Measurements from ENCODE around the gene C7orf33. TPM values are rescaled to one million over a fixed set of nuclear protein-coding genes. Genes with fewer than 3 reads are reported as not detected.

The C7orf33 gene
- total RNA-seq, 1 experiment from 2014 or later = not detected

DNA sequence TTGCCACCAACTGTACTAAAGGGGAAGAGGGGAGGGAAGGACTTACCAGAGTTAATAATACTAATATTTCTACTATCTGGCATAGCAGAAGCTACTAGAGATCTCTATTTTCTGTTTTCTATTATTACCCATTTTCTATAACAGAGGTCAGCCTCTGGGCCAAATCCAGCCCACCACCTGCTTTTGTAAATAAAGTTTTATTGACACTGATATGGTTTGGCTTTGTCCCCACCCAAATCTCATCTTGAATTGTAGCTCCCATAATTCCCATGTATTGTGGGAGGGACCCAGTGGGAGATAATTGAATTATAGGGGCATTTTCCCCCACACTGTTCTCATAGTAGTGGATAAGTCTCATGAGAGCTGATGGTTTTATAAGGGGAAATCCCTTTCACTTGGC, 62.2 kb downstream of the C7orf33 start:
- intact Hi-C loops (cut with micrococcal nuclease; ENCODE audit: unreplicated experiment) (no loop called here), in situ Hi-C loops (cut with HindIII; ENCODE audit: low pct_unique_long_range_greater_than_20kb, low sequenced_read_pairs) (no loop called here)
- Histone ChIP-seq H3K4me3 (ENCODE audit: low read depth in 2 of 2, low read length in 2 of 2) (no peak overlapping the region), H3K36me3 (ENCODE audit: control insufficient read depth, insufficient read depth, low read length) (no peaks in the 10 kb centered on the region; the same call in 1 of the 2 replicates), H3K4me1 (ENCODE audit: control insufficient read depth, insufficient read depth, low read length) (no peaks in the 10 kb centered on the region; the same call in 1 of the 2 replicates), H3K9me3 (ENCODE audit: control insufficient read depth, insufficient read depth, low read depth, low read length) (no peaks in the 10 kb centered on the region), H3K27me3 (ENCODE audit: control insufficient read depth, insufficient read depth, low read length) (no peaks in the 10 kb centered on the region), H3K27ac (ENCODE audit: low read length) (no peak overlapping the region)
- BruUV-seq (replicated peaks) = no TSS peak
- ATAC-seq (no peak), DNase-seq (ENCODE audit: low read depth, low spot score) (no peak)
- CTCF ChIA-PET = no interaction called here
- POLR2A ChIA-PET = no interaction called here
- TF ChIP-seq, protein P1, sequence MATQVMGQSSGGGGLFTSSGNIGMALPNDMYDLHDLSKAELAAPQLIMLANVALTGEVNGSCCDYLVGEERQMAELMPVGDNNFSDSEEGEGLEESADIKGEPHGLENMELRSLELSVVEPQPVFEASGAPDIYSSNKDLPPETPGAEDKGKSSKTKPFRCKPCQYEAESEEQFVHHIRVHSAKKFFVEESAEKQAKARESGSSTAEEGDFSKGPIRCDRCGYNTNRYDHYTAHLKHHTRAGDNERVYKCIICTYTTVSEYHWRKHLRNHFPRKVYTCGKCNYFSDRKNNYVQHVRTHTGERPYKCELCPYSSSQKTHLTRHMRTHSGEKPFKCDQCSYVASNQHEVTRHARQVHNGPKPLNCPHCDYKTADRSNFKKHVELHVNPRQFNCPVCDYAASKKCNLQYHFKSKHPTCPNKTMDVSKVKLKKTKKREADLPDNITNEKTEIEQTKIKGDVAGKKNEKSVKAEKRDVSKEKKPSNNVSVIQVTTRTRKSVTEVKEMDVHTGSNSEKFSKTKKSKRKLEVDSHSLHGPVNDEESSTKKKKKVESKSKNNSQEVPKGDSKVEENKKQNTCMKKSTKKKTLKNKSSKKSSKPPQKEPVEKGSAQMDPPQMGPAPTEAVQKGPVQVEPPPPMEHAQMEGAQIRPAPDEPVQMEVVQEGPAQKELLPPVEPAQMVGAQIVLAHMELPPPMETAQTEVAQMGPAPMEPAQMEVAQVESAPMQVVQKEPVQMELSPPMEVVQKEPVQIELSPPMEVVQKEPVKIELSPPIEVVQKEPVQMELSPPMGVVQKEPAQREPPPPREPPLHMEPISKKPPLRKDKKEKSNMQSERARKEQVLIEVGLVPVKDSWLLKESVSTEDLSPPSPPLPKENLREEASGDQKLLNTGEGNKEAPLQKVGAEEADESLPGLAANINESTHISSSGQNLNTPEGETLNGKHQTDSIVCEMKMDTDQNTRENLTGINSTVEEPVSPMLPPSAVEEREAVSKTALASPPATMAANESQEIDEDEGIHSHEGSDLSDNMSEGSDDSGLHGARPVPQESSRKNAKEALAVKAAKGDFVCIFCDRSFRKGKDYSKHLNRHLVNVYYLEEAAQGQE (IDR thresholded peaks at IDR 0.05; ENCODE audit: insufficient read depth in 1 of 2, low read depth in 2 of 2, low read length in 1 of 2) = no peak

DNA sequence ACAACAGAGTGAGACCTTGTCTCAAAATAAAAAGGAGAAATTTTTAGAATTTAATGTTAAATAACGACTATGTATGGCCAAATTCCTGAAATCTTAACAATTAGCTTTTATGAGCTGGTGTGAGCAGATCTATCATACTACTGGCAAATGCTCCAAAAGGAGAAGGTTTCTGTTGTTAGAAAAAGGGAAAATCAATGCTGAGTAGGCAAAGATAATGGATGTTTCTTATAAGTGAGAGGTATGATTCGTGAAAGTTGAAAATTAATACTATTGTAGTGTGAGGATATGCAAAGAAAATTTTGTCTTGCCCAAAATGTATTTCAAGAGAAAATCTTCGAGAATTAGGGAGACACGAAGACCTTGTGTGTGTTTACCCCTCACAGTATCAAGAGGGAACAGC, 67.4 kb downstream of the C7orf33 start:
- ATAC-seq = no peak
- intact Hi-C loops (cut with micrococcal nuclease; ENCODE audit: unreplicated experiment) = no loop called here
- in situ Hi-C loops (cut with HindIII; ENCODE audit: low pct_unique_long_range_greater_than_20kb, low sequenced_read_pairs) = no loop called here
- BruUV-seq (replicated peaks) = no TSS peak
- CTCF ChIA-PET = no interaction called here
- Histone ChIP-seq H3K36me3 (ENCODE audit: control insufficient read depth, insufficient read depth, low read length) (no peaks in the 10 kb centered on the region), H3K27me3 (ENCODE audit: control insufficient read depth, insufficient read depth, low read length) (no peaks in the 10 kb centered on the region), H3K9me3 (ENCODE audit: control insufficient read depth, insufficient read depth, low read depth, low read length) (no peaks in the 10 kb centered on the region), H3K27ac (ENCODE audit: low read length) (no peak overlapping the region), H3K4me1 (ENCODE audit: control insufficient read depth, insufficient read depth, low read length) (no peaks in the 10 kb centered on the region), H3K4me3 (ENCODE audit: low read depth in 2 of 2, low read length in 2 of 2) (no peak overlapping the region)
- no peak for DNase-seq (ENCODE audit: low read depth, low spot score)
- TF ChIP-seq, protein P1 (IDR thresholded peaks at IDR 0.05; ENCODE audit: insufficient read depth in 1 of 2, low read depth in 2 of 2, low read length in 1 of 2) = no peak
- TF ChIP-seq SIN3A (IDR thresholded peaks at IDR 0.05; ENCODE audit: borderline replicate concordance, insufficient read depth, low read depth, low read length) (no peak), TCF7L2 (IDR thresholded peaks at IDR 0.05; ENCODE audit: low read depth, low read length) (no peak), POLR2AphosphoS5 (IDR thresholded peaks at IDR 0.05; ENCODE audit: low read depth, low read length) (no peak)
- TF ChIP-seq, protein P2, sequence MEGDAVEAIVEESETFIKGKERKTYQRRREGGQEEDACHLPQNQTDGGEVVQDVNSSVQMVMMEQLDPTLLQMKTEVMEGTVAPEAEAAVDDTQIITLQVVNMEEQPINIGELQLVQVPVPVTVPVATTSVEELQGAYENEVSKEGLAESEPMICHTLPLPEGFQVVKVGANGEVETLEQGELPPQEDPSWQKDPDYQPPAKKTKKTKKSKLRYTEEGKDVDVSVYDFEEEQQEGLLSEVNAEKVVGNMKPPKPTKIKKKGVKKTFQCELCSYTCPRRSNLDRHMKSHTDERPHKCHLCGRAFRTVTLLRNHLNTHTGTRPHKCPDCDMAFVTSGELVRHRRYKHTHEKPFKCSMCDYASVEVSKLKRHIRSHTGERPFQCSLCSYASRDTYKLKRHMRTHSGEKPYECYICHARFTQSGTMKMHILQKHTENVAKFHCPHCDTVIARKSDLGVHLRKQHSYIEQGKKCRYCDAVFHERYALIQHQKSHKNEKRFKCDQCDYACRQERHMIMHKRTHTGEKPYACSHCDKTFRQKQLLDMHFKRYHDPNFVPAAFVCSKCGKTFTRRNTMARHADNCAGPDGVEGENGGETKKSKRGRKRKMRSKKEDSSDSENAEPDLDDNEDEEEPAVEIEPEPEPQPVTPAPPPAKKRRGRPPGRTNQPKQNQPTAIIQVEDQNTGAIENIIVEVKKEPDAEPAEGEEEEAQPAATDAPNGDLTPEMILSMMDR (IDR thresholded peaks at IDR 0.05) = no peak
- POLR2A ChIA-PET = no interaction called here

All from Panc1 (cell line).